Measurements from ENCODE around the gene OTUD5.

OTUD5 gene

DNA sequence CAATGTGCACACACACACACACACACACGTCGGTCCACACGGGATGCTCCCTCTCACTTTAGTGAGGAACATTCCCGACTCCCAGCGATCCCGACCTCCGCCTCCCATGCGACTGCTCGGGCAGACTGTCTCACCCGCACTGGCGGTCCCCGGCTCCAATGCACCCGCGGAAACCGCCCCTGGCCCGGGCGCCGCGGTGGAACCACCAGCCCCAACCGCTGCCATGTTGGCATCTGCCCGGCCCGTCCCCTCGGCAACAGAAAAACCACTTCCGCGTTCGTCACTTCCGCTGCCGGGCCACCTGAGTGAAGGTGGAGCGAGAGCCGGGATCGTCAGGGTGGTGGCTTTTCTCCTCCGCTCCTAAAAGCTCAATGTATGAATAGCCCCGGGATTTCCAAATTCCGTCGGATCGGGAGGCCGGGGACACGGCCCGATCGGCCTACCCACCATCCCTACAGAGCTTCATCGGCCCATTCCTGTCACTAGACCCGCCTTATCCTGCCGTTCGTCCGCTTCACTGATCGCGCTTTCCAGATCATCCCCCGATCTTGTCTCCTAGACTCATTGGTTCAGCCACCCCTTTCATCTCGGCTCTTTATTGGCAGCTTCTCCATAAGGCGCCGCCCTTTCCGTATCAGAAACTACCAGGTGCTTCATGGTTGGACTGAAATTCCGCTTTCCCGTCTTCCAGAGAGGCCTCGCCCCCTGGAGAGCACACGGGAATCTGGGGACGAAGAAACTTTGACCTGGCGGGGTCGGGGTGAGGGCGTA lies 45.8 kb downstream of the OTUD5 start, which contains the start of gene SLC35A2:
SLC35A2 (minus strand) TSS at position 235 of the 771 bp plus-strand sequence; CDS start at position 225, 10 bp downstream.
- peak; percentile 79 for DNase-seq (ENCODE audit: low spot score)

DNA sequence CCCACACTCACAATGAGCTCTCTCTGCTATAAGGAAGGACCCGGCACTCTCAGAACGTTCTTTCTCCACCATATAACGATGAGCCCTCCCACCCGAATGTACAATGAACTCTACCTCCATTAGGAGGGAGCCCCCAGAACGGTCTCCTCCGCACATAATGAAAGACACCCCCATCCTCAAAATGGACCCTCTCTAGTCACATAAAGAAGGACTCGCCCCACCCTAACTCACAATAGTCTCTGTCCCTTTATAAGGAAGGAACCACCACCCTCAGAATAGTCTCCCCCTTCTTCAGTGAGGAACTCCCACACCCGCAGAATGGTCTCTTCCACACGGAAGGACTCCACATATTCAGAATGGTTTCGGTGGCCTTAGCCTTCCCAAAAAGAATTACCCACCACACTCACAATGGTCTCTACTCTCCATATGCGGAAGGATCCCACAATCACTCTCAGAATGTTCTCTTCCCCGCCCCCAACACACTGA lies 46.4 kb downstream of the OTUD5 start:
- DNase-seq (ENCODE audit: low spot score): no peak

DNA sequence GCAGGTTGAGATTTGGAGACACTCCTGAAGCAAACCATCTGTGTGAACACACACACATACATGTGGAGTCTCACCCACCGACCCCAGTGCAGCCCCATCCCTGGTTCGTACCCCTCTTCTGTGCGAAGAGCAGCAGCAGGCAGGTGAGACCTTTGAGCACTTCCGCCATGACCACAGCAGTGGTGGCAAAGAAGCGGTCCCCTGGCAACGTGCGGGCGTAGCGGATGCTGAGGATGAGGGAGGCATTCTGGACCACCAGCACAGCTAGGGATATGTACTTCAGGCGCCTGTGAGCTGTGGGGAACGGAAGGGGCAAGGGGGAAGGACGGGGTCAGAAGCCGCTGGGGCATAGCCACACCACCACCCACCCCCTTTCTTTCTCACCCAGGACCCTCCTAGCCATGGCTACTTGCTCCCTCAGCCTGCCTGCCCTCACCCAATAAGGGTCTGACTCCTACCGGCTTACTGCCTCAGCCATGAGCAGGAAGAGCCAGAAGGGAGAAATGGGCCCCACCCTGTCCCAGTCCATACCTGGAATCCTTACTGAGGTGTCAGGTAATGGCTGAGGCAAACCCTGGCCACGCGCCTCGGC lies 47.6 kb downstream of the OTUD5 start:
- no peak for DNase-seq (ENCODE audit: low spot score)

DNA sequence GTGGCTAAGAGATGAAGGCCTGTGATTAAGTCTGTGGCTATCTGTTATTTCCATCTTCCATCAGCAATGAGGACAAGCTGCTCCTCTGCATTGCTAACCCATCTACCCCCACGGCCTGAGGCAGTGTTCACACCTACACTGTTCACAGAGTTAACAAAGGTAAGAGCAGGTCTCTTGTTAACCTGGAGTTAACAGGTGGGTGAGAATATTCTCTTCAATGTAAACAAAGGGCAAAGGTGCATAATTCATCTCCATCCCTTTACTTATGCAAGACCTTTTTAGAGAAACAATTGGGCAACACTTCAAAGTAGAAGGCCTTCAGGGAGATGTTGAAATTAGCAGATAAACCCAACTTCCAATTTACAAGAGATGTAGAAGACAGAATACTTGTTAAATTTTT lies 48.8 kb downstream of the OTUD5 start:
- no peak for DNase-seq (ENCODE audit: low spot score)

DNA sequence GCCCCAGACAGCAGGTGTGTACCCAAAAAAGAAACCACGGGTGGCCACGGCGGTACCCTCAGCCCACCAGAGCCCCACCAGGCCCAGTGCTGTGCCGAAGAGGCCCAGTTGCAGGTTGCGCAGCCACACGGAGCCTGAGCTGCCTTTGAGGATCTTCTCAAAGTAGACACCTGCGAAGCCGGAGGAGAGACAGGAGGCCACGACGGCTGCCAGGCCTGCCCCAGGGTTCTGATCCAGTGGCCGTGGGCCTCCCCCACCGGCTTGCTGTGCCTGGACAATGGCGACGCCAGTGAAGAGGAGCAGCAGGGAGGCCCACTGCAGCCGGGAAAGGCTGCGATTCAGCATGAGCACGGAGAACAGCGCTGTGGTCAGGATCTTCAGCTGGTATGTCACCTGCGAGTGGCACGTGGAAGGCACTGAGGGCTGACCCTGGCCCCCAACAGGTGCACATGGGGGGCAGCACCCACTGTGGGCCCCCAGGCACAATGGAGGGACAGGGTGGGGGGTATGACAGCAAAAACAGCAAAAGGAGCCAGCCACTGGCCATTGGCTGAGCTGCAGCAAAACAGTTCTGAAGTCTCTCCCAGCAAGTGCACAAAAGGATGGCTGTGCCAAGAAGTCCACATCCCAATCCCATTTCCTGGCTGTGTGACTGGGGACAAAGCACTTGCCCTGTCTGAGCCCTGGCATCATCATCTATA lies 52.2 kb downstream of the OTUD5 start:
- no peak for DNase-seq (ENCODE audit: low spot score)

DNA sequence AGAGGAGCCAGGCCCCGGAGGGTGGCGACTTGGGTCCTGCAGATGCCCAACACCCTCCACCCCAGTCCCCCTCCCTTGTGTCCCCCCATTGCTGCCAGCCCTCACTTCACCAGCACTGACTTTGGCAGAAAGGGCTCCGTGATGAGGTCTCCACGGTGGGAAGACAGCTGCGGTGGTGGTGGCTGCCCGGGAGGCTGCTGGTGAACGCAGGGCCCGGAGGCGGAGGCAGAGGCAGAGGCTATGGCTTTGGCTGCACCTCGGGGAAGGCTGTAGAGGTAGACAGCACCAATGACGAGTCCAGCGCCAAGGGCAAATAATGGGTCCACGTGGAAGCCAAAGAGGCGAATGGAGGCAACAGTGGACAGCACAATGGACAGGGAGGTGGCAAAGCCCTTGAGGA lies 52.8 kb downstream of the OTUD5 start:
- no peak for DNase-seq (ENCODE audit: low spot score)

DNA sequence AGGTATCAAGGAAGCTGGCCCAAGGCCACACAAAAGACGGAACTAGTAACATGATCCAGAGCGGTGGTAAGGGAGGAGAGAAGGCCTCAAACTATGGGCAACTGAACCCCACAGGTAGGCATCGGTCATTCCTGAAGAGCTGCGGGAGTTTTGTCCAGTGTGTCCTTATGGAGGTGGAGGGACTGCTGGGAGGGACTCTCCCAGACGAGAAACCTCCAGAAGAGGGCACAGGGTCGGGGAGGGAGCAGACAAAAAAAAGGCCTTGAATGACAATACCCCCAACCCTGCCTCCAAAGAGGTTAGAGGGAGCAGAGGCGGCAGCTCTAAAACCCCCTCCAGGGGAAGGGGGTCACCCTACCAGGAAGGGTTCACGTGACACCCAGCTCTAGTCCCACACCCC lies 53.2 kb downstream of the OTUD5 start:
- DNase-seq (ENCODE audit: low spot score): no peak

DNA sequence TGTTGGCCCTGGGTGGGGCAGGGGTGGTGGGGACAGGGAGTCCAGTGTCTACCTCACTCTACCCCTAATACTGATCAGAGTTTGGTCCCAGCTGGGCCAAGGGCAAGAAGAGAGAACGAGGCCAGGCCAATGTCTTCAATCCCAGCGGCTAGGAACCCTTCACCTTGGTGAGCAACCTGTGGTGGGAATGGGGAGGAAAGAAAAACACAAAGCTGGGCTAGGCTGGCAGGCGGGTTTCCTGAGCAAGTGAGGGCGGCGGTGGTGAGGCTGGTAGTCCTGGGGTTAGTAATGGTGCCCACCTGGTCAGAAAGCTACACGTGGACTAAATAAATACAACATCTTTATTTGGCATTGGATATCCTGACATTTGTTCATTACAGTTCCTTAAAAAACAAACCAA lies 54.1 kb downstream of the OTUD5 start:
- no peak for DNase-seq (ENCODE audit: low spot score)

DNA sequence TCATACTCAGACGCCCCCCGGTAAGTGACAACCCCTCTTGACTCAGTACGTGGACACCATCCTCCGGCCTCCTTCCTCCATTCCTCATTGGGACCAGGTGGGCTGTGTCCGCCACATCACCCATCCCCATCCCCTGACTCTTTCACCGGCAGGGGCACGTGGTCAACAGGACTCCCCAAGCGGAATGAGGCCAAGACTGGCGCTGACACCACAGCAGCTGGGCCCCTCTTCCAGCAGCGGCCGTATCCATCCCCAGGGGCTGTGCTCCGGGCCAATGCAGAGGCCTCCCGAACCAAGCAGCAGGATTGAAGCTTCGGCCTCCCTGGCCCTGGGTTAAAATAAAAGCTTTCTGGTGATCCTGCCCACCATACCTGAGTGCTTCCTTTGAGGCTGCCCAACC lies 54.6 kb downstream of the OTUD5 start:
- DNase-seq (ENCODE audit: low spot score): no peak

DNA sequence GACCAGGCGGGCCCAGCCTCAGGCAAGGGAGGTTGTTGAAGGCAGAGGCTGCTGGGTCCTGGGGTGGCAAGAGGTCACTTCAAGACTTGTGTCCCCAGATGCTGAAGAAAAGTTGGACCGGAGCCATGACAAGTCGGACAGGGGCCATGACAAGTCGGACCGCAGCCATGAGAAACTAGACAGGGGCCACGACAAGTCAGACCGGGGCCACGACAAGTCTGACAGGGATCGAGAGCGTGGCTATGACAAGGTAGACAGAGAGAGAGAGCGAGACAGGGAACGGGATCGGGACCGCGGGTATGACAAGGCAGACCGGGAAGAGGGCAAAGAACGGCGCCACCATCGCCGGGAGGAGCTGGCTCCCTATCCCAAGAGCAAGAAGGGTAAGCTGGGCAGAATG lies 55.3 kb downstream of the OTUD5 start:
- no peak for DNase-seq (ENCODE audit: low spot score)

DNA sequence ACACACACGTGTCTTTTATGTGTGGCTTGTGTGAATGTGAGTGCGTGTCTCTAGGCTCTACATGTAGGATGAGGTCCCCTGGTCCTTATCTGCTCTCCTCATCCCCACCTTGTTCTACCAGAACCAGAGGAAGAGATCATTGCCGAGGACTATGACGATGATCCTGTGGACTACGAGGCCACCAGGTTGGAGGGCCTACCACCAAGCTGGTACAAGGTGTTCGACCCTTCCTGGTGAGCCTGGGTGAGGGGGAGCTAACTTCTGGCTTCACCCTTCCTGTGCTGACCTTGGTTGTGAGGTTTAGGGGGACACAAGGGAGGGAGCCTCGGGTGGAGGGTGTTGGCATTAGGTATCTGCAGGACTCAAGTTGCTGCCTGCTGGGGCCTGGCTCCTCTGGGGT lies 56.3 kb downstream of the OTUD5 start:
- DNase-seq (ENCODE audit: low spot score): no peak

DNA sequence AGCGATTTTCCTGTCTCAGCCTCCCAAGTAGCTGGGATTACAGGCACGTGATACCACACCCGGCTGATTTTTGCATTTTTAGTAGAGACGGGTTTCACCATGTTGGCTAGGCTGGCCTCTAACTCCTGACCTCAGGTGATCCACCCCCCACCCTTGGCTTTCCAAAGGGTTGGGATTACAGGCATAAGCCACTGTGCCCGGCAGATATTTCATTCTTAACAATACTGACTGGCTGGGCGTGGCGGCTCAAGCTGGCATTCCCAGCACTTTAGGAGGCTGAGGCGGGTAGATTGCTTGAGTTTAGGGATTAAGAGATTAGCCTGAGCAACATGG lies 58.4 kb downstream of the OTUD5 start:
- DNase-seq (ENCODE audit: low spot score): no peak

DNA sequence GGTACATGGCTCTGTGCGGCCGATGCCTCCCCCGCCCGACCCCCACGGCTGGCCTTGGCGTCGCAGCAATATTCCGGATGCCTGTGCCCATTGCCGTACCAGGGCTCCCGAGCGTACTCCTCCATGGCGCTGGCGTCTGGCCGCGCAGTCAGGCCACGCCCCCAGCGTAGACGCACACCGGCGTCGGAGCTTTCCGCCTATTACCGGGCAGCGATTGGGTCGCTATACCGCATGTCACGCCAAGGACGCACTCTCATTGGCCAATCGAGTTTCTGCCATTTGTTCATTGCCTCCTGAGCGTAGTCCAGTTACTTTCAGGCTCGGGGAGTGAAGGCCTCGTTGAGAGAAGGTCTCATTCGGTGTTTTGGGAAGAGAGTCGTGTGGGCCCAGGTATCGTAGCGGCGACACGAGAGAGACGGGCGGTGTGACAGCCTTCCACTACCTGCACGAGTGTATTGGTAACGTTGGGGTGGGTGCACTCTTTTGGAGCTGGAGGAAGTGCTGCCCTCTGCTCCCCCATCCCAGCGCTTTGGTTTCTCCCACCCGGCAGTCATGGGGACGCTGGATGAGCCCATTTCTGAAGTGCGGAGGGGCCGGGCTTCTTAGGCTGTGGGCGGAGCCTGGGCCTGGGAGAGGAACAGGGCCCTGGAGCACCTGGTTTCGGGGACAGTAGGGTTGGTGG lies 59.6 kb downstream of the OTUD5 start, which contains the start of the genes PQBP1 and TIMM17B:
PQBP1 (plus strand) TSS at position 306 of the 682 bp plus-strand sequence. CDS start 580 bp downstream, outside the sequence.
TIMM17B (minus strand) TSS at position 144 of the 682 bp plus-strand sequence; CDS start at position 125, 19 bp downstream.
- peak; percentile 96 for DNase-seq (ENCODE audit: low spot score)

DNA sequence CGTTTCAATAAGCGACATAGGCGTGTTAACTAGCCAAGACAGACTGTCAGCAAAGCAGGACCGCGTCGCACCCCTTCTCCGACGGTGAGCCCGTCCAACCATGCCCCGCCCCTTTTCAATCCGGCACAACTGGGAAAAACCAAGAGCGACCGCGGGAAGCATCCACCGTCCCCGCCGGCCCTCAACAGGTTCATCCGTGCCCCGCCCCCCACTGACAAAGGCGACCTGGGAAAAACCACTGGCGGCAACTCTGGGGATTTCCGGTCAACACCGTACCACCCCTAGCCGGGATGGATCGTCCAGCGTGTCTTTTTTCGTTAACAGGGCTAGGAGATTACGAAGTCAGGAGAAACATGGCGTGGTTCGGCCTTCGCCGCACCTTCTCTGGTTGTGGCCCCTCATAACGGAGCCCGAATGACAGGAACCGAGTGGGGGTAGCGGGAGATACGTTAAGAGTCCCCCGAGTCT lies 60.2 kb downstream of the OTUD5 start:
- DNase-seq (ENCODE audit: low spot score): peak; percentile 77

DNA sequence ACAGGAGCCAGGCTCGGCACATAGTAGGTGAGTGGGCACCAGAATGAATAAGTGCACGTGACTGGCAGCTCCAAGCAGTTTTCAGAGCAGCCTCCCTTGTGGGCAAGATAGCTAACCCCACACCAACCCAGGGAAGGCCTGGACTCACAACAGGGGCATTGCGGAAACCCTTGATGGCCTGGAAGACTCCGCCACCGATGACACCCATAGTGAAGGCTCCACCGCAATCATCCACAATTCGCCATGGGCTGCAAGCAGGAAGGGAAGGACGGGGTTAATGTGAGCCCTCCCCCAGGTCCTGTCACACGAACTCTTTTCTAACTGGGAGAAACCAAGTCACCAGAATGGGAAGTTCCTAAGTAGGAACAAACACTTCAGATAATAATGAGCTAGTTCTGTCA lies 60.8 kb downstream of the OTUD5 start:
- peak; percentile 40 for DNase-seq (ENCODE audit: low spot score)

DNA sequence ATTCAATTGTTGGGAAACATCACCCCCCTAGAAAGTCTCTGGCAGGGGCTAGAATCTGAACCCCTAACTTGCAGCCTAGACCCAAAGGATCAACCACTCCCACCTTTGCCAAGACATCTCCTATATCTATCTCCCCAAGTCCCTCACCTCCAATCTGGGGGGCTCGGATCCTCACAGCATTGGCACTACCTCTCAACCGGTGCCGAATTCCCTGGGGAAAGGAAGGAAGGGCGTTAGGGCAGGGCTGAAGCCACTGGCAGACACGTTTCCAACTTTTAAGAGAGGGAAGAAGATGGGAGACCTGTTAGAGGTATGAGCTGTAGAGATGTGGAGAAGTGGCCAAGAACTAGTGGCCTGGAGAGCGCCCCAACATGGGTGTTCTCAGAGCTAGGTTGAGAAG lies 62.5 kb downstream of the OTUD5 start:
- no peak for DNase-seq (ENCODE audit: low spot score)

DNA sequence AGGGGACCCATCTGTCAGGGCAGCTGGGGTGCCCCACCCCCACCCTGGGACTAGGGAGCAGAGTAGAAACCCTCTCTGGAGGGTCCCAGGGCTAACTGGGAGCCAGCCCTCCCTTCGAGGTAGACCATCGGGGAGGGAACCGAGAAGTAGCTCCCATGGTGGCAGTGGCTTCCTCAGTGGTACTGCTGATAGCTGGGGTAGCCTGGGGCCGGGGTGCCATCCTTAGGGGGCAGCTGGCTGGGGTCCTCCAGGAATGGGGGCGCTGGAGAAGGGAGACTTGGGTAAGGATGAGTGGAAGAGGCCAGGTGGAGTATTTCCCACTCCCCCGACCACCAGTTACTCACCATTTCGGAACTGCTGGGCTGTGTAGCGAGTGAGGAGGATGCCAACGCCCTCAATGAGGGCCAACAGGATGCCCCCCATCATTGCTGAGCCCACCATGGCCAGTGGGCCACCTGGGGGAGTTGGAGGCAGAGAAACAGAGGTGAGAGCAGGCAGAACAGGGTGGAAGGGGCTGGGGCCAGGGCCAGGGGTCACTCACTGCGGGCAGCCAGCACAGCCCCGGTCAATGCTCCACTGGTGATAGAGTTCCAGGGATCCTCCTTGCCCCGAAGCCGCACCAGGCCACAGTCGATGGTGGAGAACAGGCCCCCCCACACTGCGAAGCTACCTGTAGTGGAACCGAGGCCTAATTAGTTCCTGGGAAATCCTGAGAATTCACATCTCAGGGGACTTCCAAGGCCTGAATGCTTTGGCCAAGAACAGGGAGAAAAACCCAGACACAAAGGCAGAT lies 63.7 kb downstream of the OTUD5 start:
- DNase-seq (ENCODE audit: low spot score): no peak

DNA sequence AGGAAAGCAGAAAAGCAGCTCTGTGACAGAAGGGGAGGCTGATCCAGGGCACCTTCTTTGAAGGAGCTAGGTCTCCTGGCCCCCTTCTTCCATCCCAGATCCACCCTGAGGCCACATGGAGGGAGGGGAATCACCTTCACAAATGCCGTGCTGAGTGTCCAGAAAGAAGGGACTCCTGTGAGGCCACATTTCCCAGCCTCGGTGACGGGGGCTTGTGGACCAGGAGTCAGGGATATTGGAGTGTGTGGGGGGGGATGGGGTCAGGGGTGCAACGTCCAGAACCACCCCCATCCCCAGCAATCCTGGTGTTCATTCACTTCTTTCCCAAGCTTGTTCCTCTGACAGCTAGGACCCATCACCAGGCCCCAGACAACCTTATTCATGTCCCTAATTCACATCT lies 64.5 kb downstream of the OTUD5 start:
- DNase-seq (ENCODE audit: low spot score): no peak

DNA sequence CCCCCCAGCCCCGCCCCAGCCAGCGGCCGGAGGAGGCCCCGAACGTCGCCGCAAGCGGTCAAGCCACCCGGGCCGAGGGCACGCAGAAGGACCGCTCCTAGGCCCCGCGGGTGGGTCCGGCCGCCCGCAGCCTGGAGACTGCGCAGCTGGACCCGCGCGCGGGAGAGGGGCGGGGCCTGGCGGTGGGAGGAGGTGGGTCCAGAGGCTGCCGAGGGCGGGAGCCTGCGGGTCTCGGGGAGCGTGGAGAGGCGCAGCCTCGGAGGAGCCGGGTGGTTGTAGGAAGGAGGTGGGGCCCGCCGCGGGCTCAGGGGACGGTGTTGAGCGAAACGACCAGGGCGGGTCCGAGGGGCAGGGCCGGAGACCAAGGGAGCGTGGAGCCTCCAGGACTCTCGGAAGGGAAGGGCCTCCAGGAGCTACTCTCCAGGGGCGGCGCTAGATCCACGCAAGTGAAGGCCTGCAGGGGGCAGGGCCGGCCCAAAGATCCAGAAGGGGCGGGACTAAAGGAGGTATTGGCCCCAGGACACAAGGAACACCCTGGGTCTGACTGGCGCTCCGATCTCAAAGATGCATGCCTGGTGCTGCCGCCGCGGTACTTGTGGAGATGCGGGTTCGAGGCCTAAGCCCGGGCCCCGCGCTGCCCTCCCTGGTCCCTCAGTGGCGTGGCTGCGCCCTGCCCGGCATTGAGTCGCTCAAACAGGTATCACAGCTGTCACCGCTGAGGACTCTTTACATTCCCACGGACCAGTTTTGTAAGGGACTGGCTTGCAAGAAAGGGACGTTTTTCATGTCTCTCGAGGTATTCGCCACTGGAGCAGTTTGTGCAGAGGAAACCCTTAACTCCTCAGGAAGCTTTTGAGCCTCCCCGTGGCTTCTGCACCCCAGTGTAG lies 65.8 kb downstream of the OTUD5 start:
- peak; percentile 91 for DNase-seq (ENCODE audit: low spot score)

DNA sequence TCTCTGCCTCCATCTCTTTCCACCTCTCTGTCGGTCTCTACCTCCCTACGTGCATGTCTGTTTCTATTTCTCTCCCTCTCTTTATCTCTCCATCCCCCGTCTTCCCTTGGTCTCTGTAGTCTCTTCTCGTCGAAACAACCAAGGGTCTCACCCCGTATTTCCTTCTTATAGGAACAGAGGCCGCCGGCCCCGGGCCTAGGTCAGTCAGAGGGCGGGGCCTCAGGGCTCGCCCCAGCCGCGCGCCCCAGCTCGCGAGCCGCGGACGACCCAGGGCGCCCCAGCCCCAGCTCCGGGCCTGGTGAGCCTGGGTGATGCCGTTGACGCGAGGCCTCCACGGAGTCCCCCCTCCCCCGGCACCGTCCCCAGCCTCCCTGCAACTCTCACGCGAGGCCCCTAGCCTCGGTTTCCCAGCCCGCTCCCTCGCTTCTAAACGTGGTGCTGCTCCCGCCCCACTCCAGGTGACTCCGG lies 66.4 kb downstream of the OTUD5 start:
- DNase-seq (ENCODE audit: low spot score): no peak
